CD4-positive, alpha-beta memory T cell (primary cell): Measurements from ENCODE around the gene OR4D10. TPM values are rescaled to one million over a fixed set of nuclear protein-coding genes. Genes with fewer than 3 reads are reported as not detected.

Experiments
- CTCF ChIA-PET: fragments of 350-600 bp; sonication (Branson Sonifier 250); formaldehyde crosslinking; loops from one replicate; lab custom pipeline; 2021; ENCODE audit warnings: inconsistent platforms; ENCODE audit not compliant: partially characterized antibody; lab: Charles Lee
- POLR2A ChIA-PET: fragments of 350-600 bp; sonication (Branson Sonifier 250); formaldehyde crosslinking; loops from one replicate; lab custom pipeline; 2021; ENCODE audit not compliant: partially characterized antibody; lab: Charles Lee
- DNase-seq, 5 donors: peaks; one replicate each; pipeline versions ENCODE4 v3.0.0 to v3.0.0-alpha.2; 2020 to 2022; ENCODE audit warnings: mixed read lengths in 1 of 5
- H3K27ac ChIP-seq: one replicate; pipeline ENCODE4 v1.7.0; 2013; ENCODE audit warnings: low read depth, low read length
- H3K27me3 ChIP-seq: 2 replicates; pipeline ENCODE4 v1.7.0; 2013; ENCODE audit warnings: mild to moderate bottlenecking, low read length, moderate library complexity; ENCODE audit not compliant: insufficient read depth
- H3K36me3 ChIP-seq: 2 replicates; pipeline ENCODE4 v1.7.0; 2013; ENCODE audit warnings: mild to moderate bottlenecking, low read length, moderate library complexity; ENCODE audit not compliant: insufficient read depth
- H3K4me1 ChIP-seq: 2 replicates; pipeline ENCODE4 v1.7.0; 2013; ENCODE audit warnings: mild to moderate bottlenecking, low read length, moderate library complexity; ENCODE audit not compliant: insufficient read depth
- H3K4me3 ChIP-seq, 2 donors: one replicate each; pipeline ENCODE4 v1.7.0; 2013; ENCODE audit warnings: low read length in 2 of 2, mild to moderate bottlenecking in 1 of 2
- H3K9me3 ChIP-seq, 2 donors: one replicate each; pipeline ENCODE4 v1.7.0; 2013; ENCODE audit warnings: low read length in 2 of 2, control low read depth in 1 of 2; ENCODE audit not compliant: control insufficient read depth in 1 of 2
- H3K27ac Mint-ChIP-seq, 7 donors: one replicate each; pipeline ENCODE4 v1.8.0; 2020 to 2021; ENCODE audit warnings: mixed read lengths in 7 of 7, mild to moderate bottlenecking in 6 of 7, inconsistent platforms in 3 of 7, moderate library complexity in 3 of 7
- H3K27me3 Mint-ChIP-seq, 2 donors: one replicate each; pipeline ENCODE4 v1.8.0; 2020 to 2021; ENCODE audit warnings: mixed read lengths in 2 of 2
- H3K36me3 Mint-ChIP-seq, 2 donors: one replicate each; pipeline ENCODE4 v1.8.0; 2020 to 2021; ENCODE audit warnings: mixed read lengths in 2 of 2, inconsistent platforms in 1 of 2, mild to moderate bottlenecking in 1 of 2
- H3K4me1 Mint-ChIP-seq, 4 donors: one replicate each; pipeline ENCODE4 v1.8.0; 2020 to 2021; ENCODE audit warnings: mixed read lengths in 4 of 4, mild to moderate bottlenecking in 1 of 4
- H3K4me3 Mint-ChIP-seq, 8 donors: one replicate each; pipeline ENCODE4 v1.8.0; 2020 to 2021; ENCODE audit warnings: mixed read lengths in 8 of 8, mild to moderate bottlenecking in 7 of 8, moderate library complexity in 6 of 8, inconsistent platforms in 3 of 8
- H3K9me3 Mint-ChIP-seq, 8 donors: one replicate each; pipeline ENCODE4 v1.8.0; 2020 to 2021; ENCODE audit warnings: mixed read lengths in 8 of 8, mild to moderate bottlenecking in 5 of 8, inconsistent platforms in 3 of 8, moderate library complexity in 1 of 8
- intact Hi-C: fragments of 100-400 bp; cut with micrococcal nuclease; formaldehyde crosslinking; loops from one replicate; pipeline ENCODE4 v1.15.1; 2023
- polyA plus RNA-seq, 2 donors: library from polyadenylated mRNA; unstranded; fragments of 300-500 nt; fragmentation: Illumina TruSeq; gene quantifications; one replicate each; pipeline ENCODE4 v1.2.3, GENCODE V29; 2021
- total RNA-seq, 2 experiments: library from RNA; stranded (reverse); gene quantifications; one replicate each; pipeline ENCODE4 v1.2.3, GENCODE V29; 2021

Gene OR4D10
- not detected for total RNA-seq
- polyA plus RNA-seq: not detected

DNA sequence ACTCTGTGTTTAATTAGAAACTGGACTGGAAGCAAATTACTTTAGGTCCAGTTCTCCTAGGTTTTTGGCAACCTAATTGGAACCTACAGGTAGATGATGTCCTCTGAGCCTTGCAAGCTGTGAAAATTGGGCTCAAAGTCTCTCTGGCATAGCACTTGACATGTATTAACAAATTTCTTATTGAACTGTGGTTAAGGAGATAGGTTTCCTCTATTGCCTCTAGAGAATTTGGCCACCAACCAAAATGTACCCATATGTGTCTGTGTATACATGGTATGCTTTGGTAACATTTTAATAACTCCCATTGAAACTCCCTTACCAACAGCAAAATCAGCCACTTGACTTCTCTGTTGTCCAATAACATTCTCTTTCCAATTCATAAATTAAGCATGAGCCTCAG lies at the start of gene OR4D10:
Gene OR4D10, plus strand, starts transcription at position 301 of the 400 bp plus-strand sequence. CDS start 4,115 bp downstream, outside the sequence.
- POLR2A ChIA-PET: no interaction called here

DNA sequence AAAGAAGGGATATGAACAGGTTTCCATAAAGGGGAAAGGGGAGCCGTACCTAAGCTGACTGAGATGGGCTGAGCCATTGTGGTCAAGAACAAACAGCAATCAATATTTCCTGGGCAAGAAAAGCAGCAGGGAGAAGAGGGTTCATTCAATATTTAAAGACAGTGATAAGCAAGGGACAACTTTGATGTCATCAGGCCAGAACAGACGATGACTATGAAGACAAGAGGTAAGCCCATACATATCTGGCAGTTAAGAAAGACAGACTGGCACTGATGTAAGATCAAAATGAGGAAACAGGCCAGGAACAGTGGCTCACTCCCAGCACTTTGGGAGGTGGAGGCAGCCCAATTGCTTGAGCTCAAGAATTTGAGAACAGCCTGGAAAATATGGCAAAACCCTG lies 49.3 kb upstream of the OR4D10 start:
- intact Hi-C loops: no loop called here
- no peak for DNase-seq
- CTCF ChIA-PET: no interaction called here

More for the DNA sequence above, at the start of gene OR4D10:
- Histone ChIP-seq H3K4me1 (no peaks in the 10 kb centered on the region), H3K27ac (no peak within 1 kb of the TSS), H3K36me3 (no peaks in the 10 kb centered on the region), H3K4me3 (no peak within 1 kb of the TSS), H3K9me3 (no peaks in the 10 kb centered on the region), H3K27me3 (no peaks in the 10 kb centered on the region)
- no peak within 1 kb of the TSS for H3K4me3 Mint-ChIP-seq
- no peak within 1 kb of the TSS for H3K27ac Mint-ChIP-seq
- no peaks in the 10 kb centered on the region for H3K9me3 Mint-ChIP-seq
- intact Hi-C loops: no loop called here
- CTCF ChIA-PET: no interaction called here
- H3K4me1 Mint-ChIP-seq: peaks cover 0 to 2% (median under 1%) of the 10 kb centered on the region in 4 donors
- H3K27me3 Mint-ChIP-seq: peaks cover 9 to 15% of the 10 kb centered on the region in 2 donors
- H3K36me3 Mint-ChIP-seq: no peaks in the 10 kb centered on the region
- no peak for DNase-seq

DNA sequence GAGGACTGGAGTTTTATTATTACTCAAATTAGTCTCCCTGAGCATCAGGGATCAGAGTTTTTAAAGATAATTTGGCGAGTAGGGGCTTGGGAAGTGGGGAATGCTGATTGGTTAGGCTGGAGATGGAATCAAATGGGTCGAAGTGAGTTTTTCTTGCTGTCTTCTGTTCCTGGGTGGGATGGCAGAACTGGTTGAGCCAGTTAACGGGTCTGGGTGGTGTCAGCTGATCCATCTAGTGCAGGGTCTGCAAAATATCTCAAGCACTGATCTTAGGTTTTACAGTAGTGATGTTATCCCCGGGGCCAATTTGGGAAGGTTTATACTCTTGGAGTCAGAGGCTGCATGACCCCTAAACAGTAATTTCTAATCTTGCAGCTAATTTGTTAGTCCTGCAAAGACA lies 48.0 kb upstream of the OR4D10 start:
- H3K4me1 Mint-ChIP-seq: no peaks in the 10 kb centered on the region
- no peaks in the 10 kb centered on the region for H3K9me3 ChIP-seq
- H3K27me3 ChIP-seq: no peaks in the 10 kb centered on the region
- H3K36me3 ChIP-seq: no peaks in the 10 kb centered on the region
- no peak overlapping the region for H3K27ac ChIP-seq
- H3K36me3 Mint-ChIP-seq: no peaks in the 10 kb centered on the region
- peak overlapping the region in 1 of 7 donors; percentile 30 for H3K27ac Mint-ChIP-seq
- no peak overlapping the region for H3K4me3 ChIP-seq
- H3K4me3 Mint-ChIP-seq: no peak overlapping the region
- intact Hi-C loops: no loop called here
- peaks cover 2 to 6% of the 10 kb centered on the region in 2 donors for H3K27me3 Mint-ChIP-seq
- ChIA-PET CTCF (interaction anchor here (1.2 kb wide), 1 partner anchor 239 kb away, joined by 3 read pairs; no protein-coding TSS in a partner anchor), POLR2A (no interaction called here)
- no peaks in the 10 kb centered on the region for H3K4me1 ChIP-seq
- no peaks in the 10 kb centered on the region for H3K9me3 Mint-ChIP-seq
- no peak for DNase-seq

More for the DNA sequence above, 49.3 kb upstream of the OR4D10 start:
- no peak overlapping the region for H3K4me3 ChIP-seq
- peaks cover 0 to 5% of the 10 kb centered on the region in 2 donors for H3K27me3 Mint-ChIP-seq
- no peak overlapping the region for H3K27ac ChIP-seq
- POLR2A ChIA-PET: no interaction called here
- no peaks in the 10 kb centered on the region for H3K36me3 Mint-ChIP-seq
- H3K27me3 ChIP-seq: no peaks in the 10 kb centered on the region
- no peaks in the 10 kb centered on the region for H3K4me1 ChIP-seq
- H3K4me3 Mint-ChIP-seq: no peak overlapping the region
- H3K27ac Mint-ChIP-seq: no peak overlapping the region
- no peaks in the 10 kb centered on the region for H3K9me3 Mint-ChIP-seq
- no peaks in the 10 kb centered on the region for H3K36me3 ChIP-seq
- no peaks in the 10 kb centered on the region for H3K9me3 ChIP-seq
- no peaks in the 10 kb centered on the region for H3K4me1 Mint-ChIP-seq

DNA sequence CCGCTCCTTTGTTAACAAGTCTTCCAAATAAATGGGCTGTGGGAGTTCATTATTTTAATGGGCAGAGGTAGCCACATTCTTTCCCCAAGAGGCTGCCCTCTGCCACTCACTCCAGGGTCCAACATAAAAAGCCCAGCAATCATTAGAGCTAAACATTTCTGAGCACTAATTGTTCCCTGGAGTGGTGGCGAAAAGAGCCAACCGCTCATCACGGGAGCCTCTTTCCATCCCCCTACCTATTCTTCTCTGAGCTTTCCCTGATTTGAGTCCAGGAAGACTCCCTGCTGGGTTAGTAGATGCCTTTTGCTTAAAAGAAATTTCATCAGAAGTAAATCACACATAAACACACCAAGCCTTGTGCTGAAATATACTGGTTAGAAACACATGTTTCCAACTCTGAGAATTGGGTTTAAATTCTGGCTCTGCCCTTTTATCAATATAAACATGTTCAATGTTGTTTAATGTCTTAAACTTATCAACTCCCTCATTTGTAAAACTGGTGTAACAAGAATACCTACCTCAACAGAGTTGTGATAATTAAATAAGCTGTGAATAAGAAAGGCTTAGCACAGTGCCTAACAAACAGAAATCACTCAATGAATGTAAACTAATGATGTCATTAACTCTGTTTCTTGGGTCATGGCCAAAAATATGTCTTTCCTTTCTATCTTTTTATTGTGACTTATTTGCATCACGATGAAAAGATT lies 46.6 kb upstream of the OR4D10 start, which contains the start of gene OR5A2:
Gene OR5A2, minus strand, starts transcription at position 53 of the 707 bp plus-strand sequence. CDS start 3,460 bp downstream, outside the sequence.
- peaks cover 2 to 5% of the 10 kb centered on the region in 2 donors for H3K27me3 Mint-ChIP-seq
- no peak for DNase-seq
- H3K9me3 ChIP-seq: no peaks in the 10 kb centered on the region
- no peak within 1 kb of the TSS for H3K4me3 ChIP-seq
- H3K27ac Mint-ChIP-seq: no peak within 1 kb of the TSS
- no peaks in the 10 kb centered on the region for H3K9me3 Mint-ChIP-seq
- CTCF ChIA-PET: no interaction called here
- intact Hi-C loops: no loop called here
- no peaks in the 10 kb centered on the region for H3K4me1 ChIP-seq
- POLR2A ChIA-PET: no interaction called here
- no peaks in the 10 kb centered on the region for H3K4me1 Mint-ChIP-seq
- H3K27ac ChIP-seq: no peak within 1 kb of the TSS
- no peak within 1 kb of the TSS for H3K4me3 Mint-ChIP-seq
- no peaks in the 10 kb centered on the region for H3K27me3 ChIP-seq
- H3K36me3 ChIP-seq: no peaks in the 10 kb centered on the region
- no peaks in the 10 kb centered on the region for H3K36me3 Mint-ChIP-seq

DNA sequence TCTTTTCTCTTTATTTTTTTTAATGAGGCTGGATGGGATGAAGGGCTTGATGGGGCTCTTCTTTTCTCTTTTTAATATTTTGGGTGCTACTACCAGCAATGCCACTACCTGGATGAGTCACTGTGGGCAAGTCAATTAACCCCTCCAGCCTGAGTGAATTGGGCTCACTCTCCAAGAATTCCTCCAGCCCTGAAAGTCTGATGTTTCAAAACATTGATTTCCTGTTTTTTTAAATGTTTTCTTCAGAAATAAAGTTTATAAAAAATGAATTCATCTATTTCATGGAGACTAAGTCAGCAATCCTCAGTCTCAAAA lies 46.1 kb upstream of the OR4D10 start:
- Histone ChIP-seq H3K9me3 (no peaks in the 10 kb centered on the region), H3K36me3 (no peaks in the 10 kb centered on the region), H3K4me1 (no peaks in the 10 kb centered on the region), H3K27ac (no peak overlapping the region), H3K27me3 (no peaks in the 10 kb centered on the region), H3K4me3 (no peak overlapping the region)
- Mint-ChIP-seq H3K27ac (no peak overlapping the region), H3K27me3 (peaks cover 2 to 8% of the 10 kb centered on the region in 2 donors), H3K36me3 (no peaks in the 10 kb centered on the region), H3K9me3 (no peaks in the 10 kb centered on the region), H3K4me3 (no peak overlapping the region), H3K4me1 (no peaks in the 10 kb centered on the region)
- ChIA-PET CTCF (no interaction called here), POLR2A (no interaction called here)
- intact Hi-C loops: no loop called here
- no peak for DNase-seq

DNA sequence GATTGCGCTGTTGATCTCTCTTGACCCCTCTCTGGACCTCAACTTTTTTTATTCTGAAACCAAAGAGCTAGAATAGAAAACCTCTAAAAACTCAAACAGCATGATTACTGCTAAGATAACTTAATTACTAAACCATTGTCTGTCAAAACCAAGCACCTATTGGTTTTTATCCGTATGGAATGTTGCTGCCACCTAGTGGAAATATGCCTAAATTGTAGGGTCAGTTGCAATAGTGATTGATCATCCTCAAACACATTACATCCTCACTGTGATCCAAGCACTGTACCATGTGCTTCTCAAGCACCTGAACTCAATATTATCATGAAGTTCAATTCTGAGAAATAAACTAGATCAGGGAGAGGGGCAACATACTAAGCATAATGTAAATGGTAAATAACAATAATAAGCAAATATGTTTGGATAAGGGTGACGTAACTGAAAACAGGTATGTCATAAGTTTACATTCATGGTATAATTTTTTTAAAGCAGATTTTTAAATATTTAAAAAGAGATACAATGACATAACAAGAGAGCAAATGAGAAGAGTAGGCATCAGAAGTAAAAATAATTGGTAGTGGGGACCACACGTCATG lies 43.1 kb upstream of the OR4D10 start:
- peaks cover 4 to 9% of the 10 kb centered on the region in 2 donors for H3K27me3 Mint-ChIP-seq
- ChIA-PET CTCF (interaction anchor here (1.0 to 6.1 kb wide), 15 partner anchors 8 to 377 kb away, joined by 3 to 69 read pairs (median 4); partner anchors contain the start of gene DTX4), POLR2A (no interaction called here)
- no peak overlapping the region for H3K27ac Mint-ChIP-seq
- no peaks in the 10 kb centered on the region for H3K9me3 Mint-ChIP-seq
- H3K4me3 Mint-ChIP-seq: no peak overlapping the region
- no peaks in the 10 kb centered on the region for H3K4me1 ChIP-seq
- H3K27ac ChIP-seq: no peak overlapping the region
- H3K9me3 ChIP-seq: no peaks in the 10 kb centered on the region
- DNase-seq: peak; percentile 38 to 64 (median 57)
- intact Hi-C loops: loop anchor here (1.0 kb wide), 1 partner anchor 146 kb away; no protein-coding TSS in a partner anchor
- H3K36me3 Mint-ChIP-seq: no peaks in the 10 kb centered on the region
- H3K4me3 ChIP-seq: no peak overlapping the region
- H3K27me3 ChIP-seq: no peaks in the 10 kb centered on the region
- H3K4me1 Mint-ChIP-seq: no peaks in the 10 kb centered on the region
- H3K36me3 ChIP-seq: no peaks in the 10 kb centered on the region

DNA sequence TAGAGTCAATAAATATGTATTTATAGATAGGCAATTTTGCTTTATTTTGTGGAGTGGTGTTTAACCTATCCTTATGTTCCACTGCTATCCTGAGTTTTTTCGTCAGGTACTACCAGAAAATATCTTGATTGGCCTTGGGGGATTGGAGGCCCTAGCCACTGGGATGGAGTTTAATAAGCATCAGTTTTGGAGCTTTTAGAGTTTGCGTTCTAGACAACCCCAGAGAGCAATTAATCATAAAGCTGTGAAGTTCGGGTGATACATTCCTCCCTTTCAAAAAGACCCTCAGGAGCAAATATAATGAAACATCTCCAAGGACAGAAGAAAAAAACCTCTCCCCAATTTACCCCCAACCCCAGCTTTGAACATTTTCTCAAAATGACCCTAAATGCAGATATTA lies 36.9 kb upstream of the OR4D10 start, which contains the start of gene OR5A1:
Gene OR5A1, plus strand, starts transcription at position 301 of the 400 bp plus-strand sequence. CDS start 6,700 bp downstream, outside the sequence.
- H3K27ac ChIP-seq: no peak within 1 kb of the TSS
- no peak for DNase-seq
- H3K4me3 ChIP-seq: no peak within 1 kb of the TSS
- H3K4me3 Mint-ChIP-seq: no peak within 1 kb of the TSS
- no peak within 1 kb of the TSS for H3K27ac Mint-ChIP-seq
- H3K27me3 Mint-ChIP-seq: peaks cover 2 to 9% of the 10 kb centered on the region in 2 donors
- CTCF ChIA-PET: no interaction called here
- H3K4me1 Mint-ChIP-seq: no peaks in the 10 kb centered on the region
- no peaks in the 10 kb centered on the region for H3K36me3 Mint-ChIP-seq
- H3K27me3 ChIP-seq: no peaks in the 10 kb centered on the region
- H3K9me3 Mint-ChIP-seq: no peaks in the 10 kb centered on the region
- H3K36me3 ChIP-seq: no peaks in the 10 kb centered on the region
- intact Hi-C loops: no loop called here
- no peaks in the 10 kb centered on the region for H3K9me3 ChIP-seq
- H3K4me1 ChIP-seq: no peaks in the 10 kb centered on the region
- POLR2A ChIA-PET: no interaction called here
